ENCODE data around the gene GIGYF1. TPM values are rescaled to one million over a fixed set of nuclear protein-coding genes. Genes with fewer than 3 reads are reported as not detected.
A peak's percentile ranks its signal among the peaks of the same experiment; 100 is the strongest.

The GIGYF1 gene
- total and polyA plus RNA-seq, 2 of the 8 experiments (the other 6 are each of a cell fraction or from before 2014, with no cell fraction given), result 24.1 to 99.3 TPM

DNA sequence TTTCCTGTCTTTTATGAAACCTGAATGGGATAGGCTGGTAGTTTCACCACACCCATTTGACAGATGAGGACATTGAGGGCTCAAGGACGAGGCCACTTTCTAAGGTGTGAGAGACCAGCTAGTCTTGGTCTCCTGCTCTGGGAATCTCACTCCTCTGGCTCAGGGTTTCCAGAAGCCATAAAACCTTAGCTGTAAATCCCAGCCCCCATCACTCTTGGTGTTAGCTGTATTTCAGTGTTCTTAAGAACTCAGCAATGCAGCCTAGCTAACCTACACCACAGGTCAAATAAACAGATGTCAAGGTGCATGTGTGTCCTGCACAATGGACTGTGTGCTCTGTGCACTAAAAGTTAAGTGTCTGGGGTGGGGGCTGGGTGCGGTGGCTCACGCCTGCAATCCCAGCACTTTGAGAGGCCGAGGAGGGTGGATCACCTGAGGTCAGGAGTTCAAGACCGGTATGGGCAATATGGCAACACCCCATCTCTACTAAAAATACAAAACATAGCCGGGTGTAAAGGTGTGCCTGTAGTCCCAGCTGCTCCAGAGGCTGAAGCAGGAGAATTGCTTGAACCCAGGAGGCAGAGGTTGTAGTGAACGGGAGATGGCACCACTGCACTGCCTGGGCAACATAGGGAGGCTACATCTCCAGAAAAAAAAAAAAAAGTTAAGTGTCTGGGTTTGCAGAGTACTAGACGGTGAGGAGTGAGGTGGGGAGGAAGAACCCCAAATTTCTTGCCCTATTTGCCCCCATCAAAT, 25.7 kb upstream of the GIGYF1 start:
- Histone ChIP-seq H3K14ac (ENCODE audit: insufficient read length) (no peak overlapping the region), H3K4me3 (ENCODE audit: extremely low read depth in 1 of 4, insufficient read depth in 2 of 4, low read depth in 3 of 4, low read length in 4 of 4) (peak overlapping the region; percentile 32 to 71 (median 50); a peak in 7 of 8 replicates), H3K4me1 (replicated peaks in 1 of 4; ENCODE audit: control insufficient read depth in 3 of 4, insufficient read depth in 4 of 4, low read length in 3 of 4) (peaks cover 0 to 5% (median 2%) of the 10 kb centered on the region in 4 experiments; a peak in 5 of 7 replicates), H2BK12ac (ENCODE audit: low read depth, low read length) (no peak overlapping the region), H2BK5ac (ENCODE audit: low read depth, low read length) (no peak overlapping the region), H4K5ac (ENCODE audit: insufficient read length, low read depth, low read length) (no peak overlapping the region), H3K4ac (replicated peaks; ENCODE audit: insufficient read length, low read depth, low read length) (no peak overlapping the region), H3K9ac (replicated peaks in 1 of 4; ENCODE audit: extremely low read depth in 1 of 4, low read depth in 3 of 4, low read length in 3 of 4) (no peak overlapping the region), H2BK120ac (replicated peaks; ENCODE audit: low read depth, low read length) (no peak overlapping the region), H3K27me3 (replicated peaks in 1 of 4; ENCODE audit: control insufficient read depth in 3 of 4, extremely low read depth in 1 of 4, insufficient read depth in 3 of 4, low read length in 3 of 4) (peaks cover 7 to 26% (median 26%) of the 10 kb centered on the region in 4 experiments), H4K91ac (replicated peaks; ENCODE audit: insufficient read length, low read length) (no peak overlapping the region), H4K8ac (ENCODE audit: extremely low read depth, insufficient read depth, low read length) (no peak overlapping the region), H3K27ac (ENCODE audit: low read depth, low read length) (no peak overlapping the region), H3K23me2 (ENCODE audit: low read depth, low read length) (peaks cover 8% of the 10 kb centered on the region; the same call in 1 of the 2 replicates), H2AFZ (ENCODE audit: low read length) (peak overlapping the region; percentile 66; the same call in 1 of the 2 replicates), H3K79me1 (ENCODE audit: low read depth, low read length) (no peaks in the 10 kb centered on the region), H2BK15ac (ENCODE audit: low read length) (no peak overlapping the region), H3K4me2 (ENCODE audit: insufficient read depth in 1 of 2, low read depth in 2 of 2, low read length in 2 of 2) (peak overlapping the region; percentile 58 to 93), H2BK20ac (ENCODE audit: low read length) (no peak overlapping the region), H4K20me1 (replicated peaks in 1 of 2; ENCODE audit: control insufficient read depth in 1 of 2, insufficient read depth in 2 of 2, low read length in 2 of 2) (no peaks in the 10 kb centered on the region), H3K56ac (replicated peaks; ENCODE audit: insufficient read length, low read depth, low read length) (no peak overlapping the region), H3K36me3 (ENCODE audit: control insufficient read depth in 2 of 4, insufficient read depth in 4 of 4, low read length in 3 of 4) (no peaks in the 10 kb centered on the region), H3K23ac (ENCODE audit: insufficient read length) (no peak overlapping the region), H3K9me3 (ENCODE audit: insufficient read depth in 2 of 2, low read depth in 1 of 2, low read length in 1 of 2) (no peaks in the 10 kb centered on the region), H2AK5ac (ENCODE audit: low read depth, low read length) (no peak overlapping the region; the same call in 1 of the 2 replicates), H3K18ac (ENCODE audit: extremely low read depth, low read length) (0 out of 2 replicates have a peak overlapping the region, but pooled peaks have one; percentile 6), H3K79me2 (ENCODE audit: control insufficient read depth in 1 of 2, insufficient read depth in 2 of 2, low read length in 2 of 2) (no peaks in the 10 kb centered on the region)
- DNase-seq (ENCODE audit: low read depth in 1 of 2, low spot score in 2 of 2) (no peak), FAIRE-seq (no peak)
- CTCF ChIA-PET (ENCODE audit: partially characterized antibody), result interaction anchor here (0.7 to 16.4 kb wide), 13 partner anchors 10 to 132 kb away, joined by 3 to 197 read pairs (median 4); partner anchors contain the start of genes POP7 and SLC12A9
- WGBS, 2 experiments (ENCODE audit: extremely low coverage in 1 of 2, insufficient coverage in 1 of 2, insufficient read length in 1 of 2, insufficient replicate concordance in 2 of 2, low coverage in 1 of 2, low lambda C conversion rate in 2 of 2, missing lambda C conversion rate in 1 of 2), result 79% methylated on average over 8 of the region's 8 CpGs; no CpG with 5 or more reads in 1 of the 2 experiments
- POLR2A ChIA-PET (ENCODE audit: partially characterized antibody), result interaction anchor here (0.7 to 3.1 kb wide), 6 partner anchors 11 to 90 kb away, joined by 3 to 12 read pairs (median 4); partner anchors contain the start of gene POP7
- TF ChIP-seq SIN3A (conservative IDR thresholded peaks at IDR 0.05 in 1 of 2, IDR thresholded peaks at IDR 0.05 in 1 of 2; ENCODE audit: low read depth in 1 of 2, low read length in 2 of 2) (no peak), ASH2L (IDR thresholded peaks at IDR 0.05; ENCODE audit: low read length) (no peak), JUND (IDR thresholded peaks at IDR 0.05; ENCODE audit: low read length) (no peak), CBX5 (IDR thresholded peaks at IDR 0.05; ENCODE audit: low read depth, low read length) (no peak), PHF8 (conservative IDR thresholded peaks at IDR 0.05; ENCODE audit: low read depth, low read length) (no peak), KDM1A (IDR thresholded peaks at IDR 0.05; ENCODE audit: borderline replicate concordance, low read length) (no peak), SIX5 (IDR thresholded peaks at IDR 0.05; ENCODE audit: low read depth, low read length) (no peak)
- TF ChIP-seq, protein P1, sequence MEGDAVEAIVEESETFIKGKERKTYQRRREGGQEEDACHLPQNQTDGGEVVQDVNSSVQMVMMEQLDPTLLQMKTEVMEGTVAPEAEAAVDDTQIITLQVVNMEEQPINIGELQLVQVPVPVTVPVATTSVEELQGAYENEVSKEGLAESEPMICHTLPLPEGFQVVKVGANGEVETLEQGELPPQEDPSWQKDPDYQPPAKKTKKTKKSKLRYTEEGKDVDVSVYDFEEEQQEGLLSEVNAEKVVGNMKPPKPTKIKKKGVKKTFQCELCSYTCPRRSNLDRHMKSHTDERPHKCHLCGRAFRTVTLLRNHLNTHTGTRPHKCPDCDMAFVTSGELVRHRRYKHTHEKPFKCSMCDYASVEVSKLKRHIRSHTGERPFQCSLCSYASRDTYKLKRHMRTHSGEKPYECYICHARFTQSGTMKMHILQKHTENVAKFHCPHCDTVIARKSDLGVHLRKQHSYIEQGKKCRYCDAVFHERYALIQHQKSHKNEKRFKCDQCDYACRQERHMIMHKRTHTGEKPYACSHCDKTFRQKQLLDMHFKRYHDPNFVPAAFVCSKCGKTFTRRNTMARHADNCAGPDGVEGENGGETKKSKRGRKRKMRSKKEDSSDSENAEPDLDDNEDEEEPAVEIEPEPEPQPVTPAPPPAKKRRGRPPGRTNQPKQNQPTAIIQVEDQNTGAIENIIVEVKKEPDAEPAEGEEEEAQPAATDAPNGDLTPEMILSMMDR (IDR thresholded peaks at IDR 0.05; ENCODE audit: control extremely low read depth in 1 of 3, insufficient read depth in 1 of 3, low read depth in 1 of 3, low read length in 3 of 3), result peak; percentile 9 to 29 (median 22)

Data from H1 (cell line).